Skeletal muscle satellite cell (primary cell): Measurements from ENCODE around the gene FOXP1.

Experiments
- H3K27me3 ChIP-seq: 2 replicates; pipeline ENCODE4 v1.7.0; 2013; ENCODE audit warnings: low read length; ENCODE audit not compliant: control insufficient read depth, insufficient read depth
- H3K36me3 ChIP-seq: 2 replicates; pipeline ENCODE4 v1.7.0; 2013; ENCODE audit warnings: mild to moderate bottlenecking, control low read depth, low read length; ENCODE audit not compliant: insufficient read depth
- H3K4me1 ChIP-seq: 2 replicates; pipeline ENCODE4 v1.7.0; 2013; ENCODE audit warnings: low read length; ENCODE audit not compliant: control insufficient read depth, insufficient read depth
- H3K4me2 ChIP-seq: 2 replicates; pipeline ENCODE4 v1.7.0; 2013; ENCODE audit warnings: mild to moderate bottlenecking, low read length
- H3K4me3 ChIP-seq: 2 replicates; pipeline ENCODE4 v1.7.0; 2013; ENCODE audit warnings: low read length
- H3K9ac ChIP-seq: 2 replicates; pipeline ENCODE4 v1.7.0; 2013; ENCODE audit warnings: mild to moderate bottlenecking, low read depth, low read length, moderate library complexity
- H3K9me3 ChIP-seq: replicated peaks from 2 replicates; pipeline ENCODE4 v1.7.0; 2013; ENCODE audit warnings: mild to moderate bottlenecking, control low read depth, low read length

Gene FOXP1

GRCh38 chr3:71273453-71273852 is 310.1 kb downstream of the FOXP1 start:
- Histone ChIP-seq H3K4me2 (no peak overlapping the region), H3K4me1 (no peaks in the 10 kb centered on the region), H3K36me3 (no peaks in the 10 kb centered on the region), H3K4me3 (no peak overlapping the region), H3K9me3 (no peaks in the 10 kb centered on the region), H3K9ac (no peak overlapping the region), H3K27me3 (no peaks in the 10 kb centered on the region)

DNA sequence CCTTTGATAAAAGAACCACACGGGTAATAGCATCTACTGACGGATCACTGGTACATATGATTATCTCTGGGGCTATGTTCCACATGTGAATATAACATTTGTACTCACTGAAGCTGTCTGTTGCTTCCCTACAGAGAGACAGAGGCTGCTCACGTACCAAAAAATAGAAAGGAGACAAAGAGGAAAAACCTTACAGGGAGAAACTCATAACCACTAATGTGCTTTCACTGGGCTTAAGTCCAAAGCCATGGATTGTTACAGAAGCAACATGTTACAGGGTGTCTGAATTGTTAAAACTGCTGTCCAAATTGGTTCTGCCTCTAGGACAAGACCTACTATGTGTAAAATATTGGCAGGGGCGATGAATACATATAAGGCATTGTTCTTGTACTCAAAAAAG is 311.9 kb downstream of the FOXP1 start:
- H3K9me3 ChIP-seq, result no peaks in the 10 kb centered on the region
- H3K36me3 ChIP-seq, result no peaks in the 10 kb centered on the region
- H3K4me2 ChIP-seq, result no peak overlapping the region
- no peak overlapping the region for H3K9ac ChIP-seq
- H3K27me3 ChIP-seq, result no peaks in the 10 kb centered on the region
- no peaks in the 10 kb centered on the region for H3K4me1 ChIP-seq
- H3K4me3 ChIP-seq, result no peak overlapping the region

DNA sequence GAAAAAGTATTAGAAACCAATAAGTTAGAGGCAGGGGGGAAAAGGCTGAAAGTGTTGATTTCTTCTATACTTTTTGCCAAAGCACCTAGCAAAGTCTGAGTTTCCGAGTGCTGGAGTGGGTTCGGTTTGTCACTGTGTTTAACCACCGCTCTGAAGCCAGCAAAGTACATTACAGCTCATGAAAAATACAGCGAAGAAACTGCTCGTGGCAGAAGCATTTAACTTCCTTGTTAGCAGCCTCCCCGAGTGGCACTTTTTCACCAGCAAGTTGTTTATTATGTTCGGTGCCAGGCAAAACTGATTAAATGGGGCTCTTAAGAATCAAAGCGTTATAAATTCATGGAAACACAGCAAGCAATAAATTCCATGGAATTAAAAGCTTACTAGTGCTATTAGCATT is 313.6 kb downstream of the FOXP1 start:
- no peaks in the 10 kb centered on the region for H3K36me3 ChIP-seq
- H3K9ac ChIP-seq, result no peak overlapping the region
- H3K27me3 ChIP-seq, result no peaks in the 10 kb centered on the region
- no peak overlapping the region for H3K4me2 ChIP-seq
- no peaks in the 10 kb centered on the region for H3K4me1 ChIP-seq
- no peak overlapping the region for H3K4me3 ChIP-seq
- H3K9me3 ChIP-seq, result no peaks in the 10 kb centered on the region

GRCh38 chr3:71268462-71268999 is 315.0 kb downstream of the FOXP1 start:
- Histone ChIP-seq H3K9me3 (no peaks in the 10 kb centered on the region), H3K9ac (no peak overlapping the region), H3K36me3 (no peaks in the 10 kb centered on the region), H3K4me2 (no peak overlapping the region), H3K4me1 (no peaks in the 10 kb centered on the region), H3K4me3 (no peak overlapping the region), H3K27me3 (no peaks in the 10 kb centered on the region)

- Histone ChIP-seq H3K27me3 (no peaks in the 10 kb centered on the region), H3K4me2 (no peak overlapping the region), H3K4me1 (no peaks in the 10 kb centered on the region), H3K4me3 (no peak overlapping the region), H3K36me3 (no peaks in the 10 kb centered on the region), H3K9ac (no peak overlapping the region), H3K9me3 (no peaks in the 10 kb centered on the region)
These were observed 316.7 kb downstream of the FOXP1 start for GRCh38 chr3:71266875-71267274.

GRCh38 chr3:71265365-71265915 is 318.1 kb downstream of the FOXP1 start:
- Histone ChIP-seq H3K4me2 (no peak overlapping the region), H3K9me3 (no peaks in the 10 kb centered on the region), H3K36me3 (no peaks in the 10 kb centered on the region), H3K4me3 (no peak overlapping the region), H3K9ac (no peak overlapping the region), H3K27me3 (no peaks in the 10 kb centered on the region), H3K4me1 (no peaks in the 10 kb centered on the region)

DNA sequence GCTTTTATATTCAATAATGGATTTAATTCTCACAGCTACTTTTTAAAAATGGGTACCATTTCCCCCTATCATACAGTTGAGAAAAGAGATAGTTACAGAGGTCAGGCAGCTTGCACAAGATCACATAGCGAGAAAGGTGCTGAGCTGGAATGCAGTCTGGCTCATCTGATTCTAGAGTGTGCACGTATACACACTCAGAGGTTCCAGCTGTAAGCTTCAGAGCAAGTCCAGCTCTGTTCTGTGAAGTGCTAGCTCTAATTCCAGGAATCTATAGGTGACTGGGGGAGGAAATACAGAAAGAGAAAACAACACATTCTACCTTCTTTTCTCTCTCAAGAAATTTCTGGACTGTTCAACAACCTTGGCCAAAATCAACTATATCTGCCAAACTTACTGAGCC is 318.7 kb downstream of the FOXP1 start:
- no peak overlapping the region for H3K4me3 ChIP-seq
- no peaks in the 10 kb centered on the region for H3K4me1 ChIP-seq
- H3K4me2 ChIP-seq, result no peak overlapping the region
- H3K27me3 ChIP-seq, result no peaks in the 10 kb centered on the region
- no peaks in the 10 kb centered on the region for H3K36me3 ChIP-seq
- no peak overlapping the region for H3K9ac ChIP-seq
- H3K9me3 ChIP-seq, result no peaks in the 10 kb centered on the region

DNA sequence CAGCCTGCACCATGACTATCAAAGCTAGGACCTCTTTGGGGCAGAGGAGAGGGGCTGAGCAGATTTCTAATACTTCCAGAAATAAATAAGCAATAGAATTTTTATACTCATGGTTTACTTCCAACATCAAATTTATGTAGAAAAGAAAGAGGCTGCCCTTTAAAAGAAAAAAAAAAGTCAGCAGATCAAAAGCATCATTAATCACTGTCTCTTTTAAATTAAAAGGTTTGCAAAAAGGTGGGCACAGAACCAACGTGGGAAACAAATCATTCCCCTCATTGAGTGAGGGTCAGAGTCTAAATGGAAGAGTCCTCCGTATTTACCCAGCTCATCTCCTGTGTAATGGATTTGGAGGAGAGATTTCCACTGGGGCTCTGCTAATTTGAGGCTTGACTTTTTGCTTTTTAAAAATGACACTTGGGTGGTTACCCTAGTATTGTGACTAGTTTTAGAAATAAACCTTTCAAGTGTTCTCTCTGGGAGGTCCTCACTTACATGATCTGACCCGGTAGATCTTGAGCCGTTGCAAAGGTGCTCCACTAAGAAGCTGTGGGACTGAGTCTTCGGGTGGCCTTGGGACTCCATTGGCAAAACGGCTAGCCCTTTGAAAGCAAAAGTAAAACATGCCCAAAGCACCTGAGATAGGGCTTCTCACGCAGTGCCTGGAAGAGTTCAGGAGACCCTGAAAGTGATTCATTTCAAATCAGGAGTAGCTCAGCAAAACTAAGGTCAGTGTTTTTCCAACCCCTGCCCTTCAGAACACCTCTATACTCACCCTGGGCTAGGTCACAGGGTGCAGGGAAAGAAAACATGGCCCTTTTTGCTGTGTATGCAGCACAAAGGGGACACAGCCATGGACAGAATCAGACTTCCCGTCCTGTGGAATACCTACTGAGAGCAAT is 320.9 kb downstream of the FOXP1 start:
- Histone ChIP-seq H3K9me3 (no peaks in the 10 kb centered on the region), H3K36me3 (no peaks in the 10 kb centered on the region), H3K4me1 (peaks cover 11% of the 10 kb centered on the region), H3K27me3 (no peaks in the 10 kb centered on the region), H3K9ac (no peak overlapping the region), H3K4me3 (no peak overlapping the region), H3K4me2 (no peak overlapping the region)

- Histone ChIP-seq H3K9ac (no peak overlapping the region), H3K9me3 (no peaks in the 10 kb centered on the region), H3K4me1 (peaks cover 11% of the 10 kb centered on the region), H3K36me3 (no peaks in the 10 kb centered on the region), H3K4me2 (no peak overlapping the region), H3K4me3 (no peak overlapping the region), H3K27me3 (no peaks in the 10 kb centered on the region)
These were observed 322.7 kb downstream of the FOXP1 start for GRCh38 chr3:71260782-71261181.

DNA sequence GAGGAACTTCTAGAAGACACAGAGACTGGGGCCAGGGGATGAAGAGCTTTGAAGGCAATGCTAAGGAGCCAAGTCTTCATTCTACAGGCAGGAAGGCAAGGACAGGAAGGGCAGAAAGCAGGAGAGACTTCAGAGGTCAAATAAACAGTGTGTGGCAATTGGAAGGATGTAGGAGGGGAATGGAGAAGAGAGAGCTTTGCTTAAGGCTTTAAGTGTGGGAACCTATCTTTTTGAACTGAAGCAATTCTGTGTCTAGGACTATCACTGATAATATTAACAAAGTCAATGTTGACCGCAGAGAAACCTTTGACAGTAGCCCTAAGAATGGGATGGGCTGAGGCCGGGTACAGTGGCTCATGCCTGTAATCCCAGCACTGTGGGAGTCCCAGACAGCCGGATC is 325.0 kb downstream of the FOXP1 start:
- Histone ChIP-seq H3K4me1 (peaks cover 21% of the 10 kb centered on the region), H3K4me2 (peak overlapping the region; percentile 30), H3K4me3 (no peak overlapping the region), H3K36me3 (no peaks in the 10 kb centered on the region), H3K27me3 (no peaks in the 10 kb centered on the region), H3K9ac (no peak overlapping the region), H3K9me3 (no peaks in the 10 kb centered on the region)

DNA sequence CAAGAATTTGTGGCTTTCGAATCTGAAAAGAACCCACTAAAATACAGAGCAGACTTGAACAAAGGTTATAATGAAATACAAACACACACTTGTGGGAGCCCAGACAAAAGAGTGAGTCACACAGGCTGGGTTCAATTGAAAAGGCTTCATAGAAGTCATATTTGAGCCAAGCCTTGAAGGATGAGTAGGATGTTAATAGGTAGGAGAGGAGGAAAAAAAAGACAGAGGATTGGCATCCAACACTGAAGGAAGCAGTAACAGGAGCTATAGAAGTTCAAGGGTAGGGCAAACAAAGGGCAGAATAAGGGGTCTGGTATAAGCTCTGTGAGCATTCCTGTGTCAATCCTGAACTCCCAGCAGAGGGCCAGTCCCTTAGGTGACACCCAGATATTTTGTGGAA is 325.4 kb downstream of the FOXP1 start:
- H3K4me3 ChIP-seq, result no peak overlapping the region
- no peaks in the 10 kb centered on the region for H3K27me3 ChIP-seq

GRCh38 chr3:71255498-71255897 is 328.0 kb downstream of the FOXP1 start:
- Histone ChIP-seq H3K36me3 (no peaks in the 10 kb centered on the region), H3K9me3 (no peaks in the 10 kb centered on the region), H3K4me1 (peaks cover 41% of the 10 kb centered on the region), H3K9ac (no peak overlapping the region), H3K27me3 (no peaks in the 10 kb centered on the region), H3K4me2 (no peak overlapping the region), H3K4me3 (no peak overlapping the region)

More for the DNA sequence above, 325.4 kb downstream of the FOXP1 start:
- Histone ChIP-seq H3K36me3 (no peaks in the 10 kb centered on the region), H3K4me2 (peak overlapping the region; percentile 30), H3K9me3 (no peaks in the 10 kb centered on the region), H3K4me1 (peaks cover 21% of the 10 kb centered on the region), H3K9ac (no peak overlapping the region)
